ENCODE measurements around the gene BDKRB1. TPM values are rescaled to one million over a fixed set of nuclear protein-coding genes. Genes with fewer than 3 reads are reported as not detected.

BDKRB1 gene
- total RNA-seq, 1 donor from 2014 or later, result not detected

DNA sequence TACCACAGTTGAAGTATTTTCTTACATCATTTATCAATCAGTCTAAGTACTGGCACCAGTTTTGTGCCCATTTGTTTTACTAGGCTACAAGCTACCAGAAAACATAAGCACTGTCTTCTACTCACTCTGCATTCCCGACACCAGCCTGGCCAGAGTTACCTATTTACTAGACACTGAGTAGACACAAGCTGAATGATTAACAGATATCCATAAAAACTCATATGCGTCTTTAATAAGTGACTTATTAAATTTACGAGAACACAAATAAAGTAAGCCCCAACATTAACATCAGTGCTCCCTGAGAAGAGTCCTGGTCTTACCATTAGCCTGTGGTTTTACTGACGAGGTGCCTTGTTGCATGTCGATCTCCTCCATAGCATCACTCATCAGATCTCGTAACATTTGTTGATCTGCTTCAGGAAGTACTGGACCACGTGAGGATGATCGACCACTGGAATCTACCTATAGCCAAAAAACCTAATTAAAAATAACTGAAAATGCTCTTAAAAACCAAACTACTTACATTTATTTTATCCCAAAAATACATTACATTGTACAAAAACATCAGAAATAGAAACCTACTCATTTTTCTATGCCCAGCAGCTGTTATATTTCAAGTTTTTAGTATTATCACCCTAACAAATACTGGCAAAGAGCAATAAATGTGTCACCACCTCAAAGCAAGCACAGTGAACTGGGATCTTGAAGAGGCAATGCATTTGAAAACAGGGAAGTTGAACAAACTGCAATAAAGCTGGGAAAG is 53.3 kb downstream of the BDKRB1 start:
- Mint-ChIP-seq H3K4me3 (ENCODE audit: low read depth) (no peak overlapping the region), H3K4me1 (ENCODE audit: low read depth) (peaks cover 2% of the 10 kb centered on the region), H3K27me3 (ENCODE audit: low read depth) (no peaks in the 10 kb centered on the region), H3K27ac (no peak overlapping the region), H3K36me3 (ENCODE audit: low read depth) (peaks cover 34% of the 10 kb centered on the region), H3K9me3 (no peaks in the 10 kb centered on the region)
- no peak for DNase-seq (ENCODE audit: low spot score)
- intact Hi-C loops (cut with micrococcal nuclease), result no loop called here

DNA sequence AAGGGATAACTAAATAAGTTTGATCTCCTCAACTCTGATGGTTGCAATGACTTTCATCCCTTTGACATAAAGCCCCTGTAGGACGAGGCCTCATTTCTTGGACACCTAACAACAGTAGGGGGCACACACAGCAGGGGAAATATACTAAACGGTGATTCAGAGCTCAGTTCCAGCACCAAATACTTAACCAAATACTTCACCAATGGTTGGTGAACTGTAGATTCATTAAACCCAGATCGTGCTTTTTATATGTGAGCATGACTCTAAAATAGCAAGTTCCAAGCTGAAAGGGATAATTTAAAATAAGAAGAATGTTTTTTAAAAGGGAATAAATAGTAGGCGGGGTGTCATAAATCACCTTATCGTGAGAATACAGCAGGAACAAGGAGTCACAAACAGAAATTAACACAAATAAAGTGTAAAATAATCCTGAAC is 53.9 kb downstream of the BDKRB1 start:
- Mint-ChIP-seq H3K9me3 (no peaks in the 10 kb centered on the region), H3K36me3 (ENCODE audit: low read depth) (peaks cover 35% of the 10 kb centered on the region), H3K4me1 (ENCODE audit: low read depth) (peaks cover 2% of the 10 kb centered on the region), H3K27ac (no peak overlapping the region), H3K27me3 (ENCODE audit: low read depth) (no peaks in the 10 kb centered on the region), H3K4me3 (ENCODE audit: low read depth) (no peak overlapping the region)
- no peak for DNase-seq (ENCODE audit: low spot score)
- intact Hi-C loops (cut with micrococcal nuclease), result no loop called here

DNA sequence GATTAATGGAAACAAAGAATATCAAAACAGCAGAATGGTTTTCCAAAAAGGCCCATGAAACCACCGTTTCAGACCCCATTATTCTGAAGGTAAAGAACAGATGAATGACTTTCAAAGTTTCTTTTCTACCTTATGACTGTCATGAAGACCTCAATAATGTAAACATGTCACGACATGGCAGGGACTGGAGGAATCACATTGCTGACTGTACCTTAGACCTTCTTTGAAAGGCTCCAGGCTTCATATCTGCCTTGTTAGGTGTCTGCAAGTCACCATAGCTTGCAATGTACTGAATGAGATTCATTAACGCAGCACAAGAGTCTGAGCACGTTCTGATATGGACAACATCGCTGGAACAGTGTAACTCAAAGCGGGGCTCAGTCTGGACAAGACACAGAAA is 54.9 kb downstream of the BDKRB1 start:
- intact Hi-C loops (cut with micrococcal nuclease), result no loop called here
- H3K27me3 Mint-ChIP-seq (ENCODE audit: low read depth), result no peaks in the 10 kb centered on the region
- DNase-seq (ENCODE audit: low spot score), result no peak
- no peak overlapping the region for H3K4me3 Mint-ChIP-seq (ENCODE audit: low read depth)
- no peaks in the 10 kb centered on the region for H3K9me3 Mint-ChIP-seq
- H3K27ac Mint-ChIP-seq, result no peak overlapping the region
- peaks cover 2% of the 10 kb centered on the region for H3K4me1 Mint-ChIP-seq (ENCODE audit: low read depth)
- H3K36me3 Mint-ChIP-seq (ENCODE audit: low read depth), result peaks cover 45% of the 10 kb centered on the region

Other genes with a start within 250 kb of the BDKRB1 start
- gene C14orf132, start 216.8 kb upstream of the BDKRB1 start, total RNA-seq, result 1.1 and 1.6 TPM in 2 replicates
- gene BDKRB2, start 51.4 kb upstream of the BDKRB1 start, total RNA-seq, result not detected in 2 replicates
- gene ATG2B, start 107.1 kb downstream of the BDKRB1 start, total RNA-seq, result 18.3 and 23.8 TPM in 2 replicates
- 21.3 and 21.4 TPM in 2 replicates for gene GSKIP, start 107.3 kb downstream of the BDKRB1 start, total RNA-seq
- 0.62 and 0.66 TPM in 2 replicates for gene AK7, start 135.9 kb downstream of the BDKRB1 start, total RNA-seq
- 211 and 217 TPM in 2 replicates for gene PAPOLA, start 246.2 kb downstream of the BDKRB1 start, total RNA-seq